Esophagus squamous epithelium (tissue), 5 donors: ENCODE measurements around the gene RAB26. TPM values are rescaled to one million over a fixed set of nuclear protein-coding genes. Genes with fewer than 3 reads are reported as not detected.

Experiments
- DNase-seq: peaks from one replicate; lab custom pipeline; 2025; lab: John Stamatoyannopoulos, UW
- H3K27ac ChIP-seq, 4 donors: fragments of 200-600 bp; sonication (generic); one replicate each; pipeline ENCODE4 v1.5.1; 2016 to 2019; ENCODE audit warnings: mild to moderate bottlenecking in 1 of 4
- H3K27me3 ChIP-seq, 4 donors: fragments of 200-600 bp; sonication (generic); 1 replicate in 3 of 4; 2 replicates in 1 of 4; pipeline versions ENCODE4 v1.5.1 to v1.6.0; 2017 to 2021; ENCODE audit warnings: antibody characterized with exemption in 1 of 4
- H3K36me3 ChIP-seq, 3 donors: fragments of 200-600 bp; sonication (generic); one replicate each; pipeline ENCODE4 v1.5.1; 2016 to 2019
- H3K4me1 ChIP-seq, 3 donors: fragments of 200-600 bp; sonication (generic); one replicate each; pipeline ENCODE4 v1.5.1; 2017 to 2019
- H3K4me3 ChIP-seq, 4 donors: fragments of 200-600 bp; sonication (generic); 1 replicate in 3 of 4; 2 replicates in 1 of 4; pipeline ENCODE4 v1.5.1; 2016 to 2019; ENCODE audit warnings: mild to moderate bottlenecking in 2 of 4, moderate library complexity in 1 of 4
- H3K9me3 ChIP-seq, 3 donors: fragments of 200-600 bp; sonication (generic); one replicate each; pipeline ENCODE4 v1.5.1; 2016 to 2019
- POLR2A ChIP-seq, 4 donors: fragments of 450-650 bp; IDR thresholded peaks; one replicate each; pipeline ENCODE4 v1.6.1; 2017; ENCODE audit warnings: antibody characterized with exemption in 4 of 4, mild to moderate bottlenecking in 4 of 4, moderate library complexity in 3 of 4
- WGBS, 2 donors: methylation state at CpG; one replicate each; pipeline ENCODE4 v1.1.5; 2018; 5-methylcytosine and 5-hydroxymethylcytosine counted together
- intact Hi-C: fragments of 100-400 bp; cut with DNase I; formaldehyde crosslinking; loops from one replicate; pipeline ENCODE4 v1.15.0; 2022
- total RNA-seq, 4 donors: library from RNA; depleted of rRNA; stranded (reverse); fragments of >200 nt; gene quantifications; one replicate each; pipeline ENCODE4 v1.1.0, GENCODE V29; 2016
- TF ChIP-seq, protein P1 (sequence below), 6 experiments: fragments of 450-650 bp in 4 of 6; fragments of 200-600 bp in 2 of 6; sonication (generic) in 2 of 6; IDR thresholded peaks; one replicate each; pipeline ENCODE4 v1.5.1; 2016 to 2019; ENCODE audit warnings: antibody characterized with exemption in 6 of 6, mild to moderate bottlenecking in 4 of 6, moderate library complexity in 4 of 6
- donor health status: DM: yes; HTN: yes; CAD: no.

The RAB26 gene
- total RNA-seq, 4 donors from 2014 or later = 0.26 to 4.2 (median 0.99) TPM

DNA sequence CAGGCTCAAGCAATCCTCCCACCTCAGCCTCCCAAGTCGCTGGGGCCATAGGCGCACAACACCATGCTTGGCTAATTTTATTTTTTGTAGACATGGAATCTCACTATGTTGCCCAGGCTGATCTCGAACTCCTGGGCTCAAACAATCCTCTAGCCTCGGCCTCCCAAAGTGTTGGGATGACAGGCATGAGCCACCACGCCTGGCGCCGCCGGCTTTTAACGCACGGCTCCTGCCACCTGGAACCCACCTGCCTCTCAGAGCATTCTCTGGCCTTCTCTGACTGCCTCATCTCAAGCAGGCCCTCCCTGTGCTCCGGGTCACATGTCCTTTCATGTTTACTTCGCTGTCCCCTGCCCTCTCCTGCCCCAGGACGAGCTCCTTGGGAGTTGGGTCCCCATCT, 37.6 kb downstream of the RAB26 start:
- TF ChIP-seq POLR2A (IDR thresholded peaks at IDR 0.05) = no peak
- TF ChIP-seq, protein P1, sequence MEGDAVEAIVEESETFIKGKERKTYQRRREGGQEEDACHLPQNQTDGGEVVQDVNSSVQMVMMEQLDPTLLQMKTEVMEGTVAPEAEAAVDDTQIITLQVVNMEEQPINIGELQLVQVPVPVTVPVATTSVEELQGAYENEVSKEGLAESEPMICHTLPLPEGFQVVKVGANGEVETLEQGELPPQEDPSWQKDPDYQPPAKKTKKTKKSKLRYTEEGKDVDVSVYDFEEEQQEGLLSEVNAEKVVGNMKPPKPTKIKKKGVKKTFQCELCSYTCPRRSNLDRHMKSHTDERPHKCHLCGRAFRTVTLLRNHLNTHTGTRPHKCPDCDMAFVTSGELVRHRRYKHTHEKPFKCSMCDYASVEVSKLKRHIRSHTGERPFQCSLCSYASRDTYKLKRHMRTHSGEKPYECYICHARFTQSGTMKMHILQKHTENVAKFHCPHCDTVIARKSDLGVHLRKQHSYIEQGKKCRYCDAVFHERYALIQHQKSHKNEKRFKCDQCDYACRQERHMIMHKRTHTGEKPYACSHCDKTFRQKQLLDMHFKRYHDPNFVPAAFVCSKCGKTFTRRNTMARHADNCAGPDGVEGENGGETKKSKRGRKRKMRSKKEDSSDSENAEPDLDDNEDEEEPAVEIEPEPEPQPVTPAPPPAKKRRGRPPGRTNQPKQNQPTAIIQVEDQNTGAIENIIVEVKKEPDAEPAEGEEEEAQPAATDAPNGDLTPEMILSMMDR (IDR thresholded peaks at IDR 0.05) = no peak
- H3K27me3 ChIP-seq = no peaks in the 10 kb centered on the region
- 87 to 90% methylated on average over 11 to 13 of the region's 13 CpGs for WGBS, 2 donors
- H3K36me3 ChIP-seq = no peaks in the 10 kb centered on the region
- no peaks in the 10 kb centered on the region for H3K9me3 ChIP-seq
- H3K4me3 ChIP-seq = no peak overlapping the region
- DNase-seq = no peak
- intact Hi-C loops = no loop called here
- H3K4me1 ChIP-seq = peaks cover 0 to 13% (median 0%) of the 10 kb centered on the region in 3 donors
- no peak overlapping the region for H3K27ac ChIP-seq

DNA sequence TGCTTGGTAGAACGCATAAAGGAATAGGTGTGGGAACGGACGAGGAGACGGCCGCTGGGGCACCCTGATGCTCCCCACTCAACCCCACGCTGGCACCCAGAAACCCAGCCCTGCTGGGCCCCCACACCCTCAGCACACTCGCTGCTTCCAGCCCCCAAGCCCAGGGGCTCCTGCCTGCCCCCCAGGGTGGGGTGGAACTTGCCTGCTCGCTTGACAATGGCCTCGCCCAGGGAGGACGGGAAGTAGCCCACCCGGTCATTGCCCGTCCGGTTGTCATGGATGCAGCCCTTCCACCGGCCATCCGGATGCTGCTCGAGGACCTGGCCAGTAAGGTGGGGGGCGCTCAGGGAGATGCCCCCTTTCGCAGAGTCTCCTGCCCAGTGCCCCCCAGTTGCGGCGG, 38.1 kb downstream of the RAB26 start:
- no peak for TF ChIP-seq POLR2A (IDR thresholded peaks at IDR 0.05)
- Histone ChIP-seq H3K27me3 (no peaks in the 10 kb centered on the region), H3K4me1 (peaks cover 0 to 15% (median 0%) of the 10 kb centered on the region in 3 donors), H3K4me3 (no peak overlapping the region), H3K36me3 (no peaks in the 10 kb centered on the region), H3K9me3 (no peaks in the 10 kb centered on the region), H3K27ac (no peak overlapping the region)
- 76 to 89% methylated on average over 2 to 9 of the region's 20 CpGs for WGBS, 2 donors
- intact Hi-C loops = no loop called here
- no peak for DNase-seq

DNA sequence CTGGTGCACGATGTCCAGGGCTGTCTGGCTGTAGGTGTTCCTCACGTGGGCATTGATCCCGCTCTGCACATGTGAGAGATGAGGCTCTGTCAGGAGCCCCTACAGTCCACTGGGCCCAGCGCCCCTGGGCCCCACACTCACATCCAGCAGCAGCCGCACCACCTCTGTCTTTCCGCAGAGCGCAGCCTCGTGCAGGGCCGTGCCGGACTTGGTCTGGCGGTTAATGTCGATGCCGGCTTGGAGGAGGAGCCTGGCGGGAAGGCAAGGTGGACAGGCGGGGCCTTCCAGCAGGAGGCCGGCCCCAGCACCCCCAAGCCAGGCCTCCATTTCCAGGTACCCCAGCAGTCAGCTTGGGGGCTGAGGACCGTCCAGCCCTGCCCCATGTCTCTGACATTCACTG, 38.8 kb downstream of the RAB26 start:
- no peak overlapping the region for H3K4me3 ChIP-seq
- H3K9me3 ChIP-seq = no peaks in the 10 kb centered on the region
- intact Hi-C loops = no loop called here
- H3K36me3 ChIP-seq = no peaks in the 10 kb centered on the region
- H3K27ac ChIP-seq = no peak overlapping the region
- peaks cover 0 to 3% (median 0%) of the 10 kb centered on the region in 4 donors for H3K27me3 ChIP-seq
- H3K4me1 ChIP-seq = peaks cover 0 to 15% (median 0%) of the 10 kb centered on the region in 3 donors
- DNase-seq = no peak
- WGBS, 2 donors = 84 to 92% methylated on average over 6 of the region's 17 CpGs
- no peak for TF ChIP-seq POLR2A (IDR thresholded peaks at IDR 0.05)
- TF ChIP-seq, protein P1 (IDR thresholded peaks at IDR 0.05) = no peak

DNA sequence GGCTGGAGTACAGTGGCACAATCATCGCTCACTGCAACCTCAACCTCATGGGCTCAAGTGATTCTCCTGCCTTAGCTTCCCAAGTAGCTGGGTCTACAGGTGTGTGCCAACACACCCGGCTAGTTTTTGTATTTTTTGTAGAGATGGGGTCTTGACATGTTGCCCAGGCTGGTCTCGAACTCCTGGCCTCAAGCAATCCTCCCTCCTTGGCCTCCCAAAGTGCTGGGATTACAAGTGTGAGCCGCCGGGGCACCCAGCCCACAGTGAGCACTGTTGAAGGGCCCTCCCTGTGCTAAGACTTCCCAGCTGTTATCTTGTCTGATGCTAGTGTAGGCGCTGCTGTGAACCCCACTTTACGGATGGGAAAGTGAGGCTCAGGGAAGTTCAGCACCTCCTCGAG, 40.0 kb downstream of the RAB26 start:
- H3K27ac ChIP-seq = no peak overlapping the region
- H3K4me3 ChIP-seq = no peak overlapping the region
- no peaks in the 10 kb centered on the region for H3K9me3 ChIP-seq
- H3K27me3 ChIP-seq = peaks cover 0 to 9% (median 0%) of the 10 kb centered on the region in 4 donors
- no peak for TF ChIP-seq POLR2A (IDR thresholded peaks at IDR 0.05)
- TF ChIP-seq, protein P1 (IDR thresholded peaks at IDR 0.05) = no peak
- intact Hi-C loops = no loop called here
- no peak for DNase-seq
- WGBS, 2 donors = 89 to 93% methylated on average over 2 of the region's 8 CpGs
- H3K36me3 ChIP-seq = no peaks in the 10 kb centered on the region
- peaks cover 0 to 15% (median 0%) of the 10 kb centered on the region in 3 donors for H3K4me1 ChIP-seq

DNA sequence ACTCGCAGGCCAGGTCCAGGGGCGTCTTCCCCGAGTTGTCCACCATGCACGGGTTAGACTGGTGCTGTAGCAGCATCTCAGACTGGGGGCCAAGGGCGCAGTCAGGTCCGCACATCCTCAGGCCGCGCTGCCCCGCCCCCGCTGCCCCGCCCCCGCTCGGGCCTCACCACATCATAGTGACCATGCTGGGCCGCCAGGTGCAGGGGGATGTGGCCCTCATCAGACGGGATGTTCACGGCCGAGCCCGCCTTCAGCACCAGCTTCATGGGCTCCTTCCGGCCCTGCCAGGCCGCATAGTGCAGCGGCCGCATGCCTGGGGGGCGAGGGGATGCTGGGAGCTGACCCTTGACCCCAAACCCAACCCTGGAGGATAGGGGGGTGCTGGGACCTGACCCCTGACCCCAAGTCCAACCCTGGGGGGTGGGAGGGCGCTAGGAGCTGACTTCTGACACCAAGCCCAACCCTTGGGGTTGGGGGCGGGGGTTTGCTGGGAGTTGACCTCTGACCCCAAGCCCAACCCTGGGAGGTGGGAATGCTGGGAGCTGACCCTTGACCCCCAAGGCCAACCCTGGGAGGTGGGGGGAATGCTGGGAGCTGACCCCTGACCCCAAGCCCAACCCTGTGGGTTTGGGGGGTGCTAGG, 40.9 kb downstream of the RAB26 start:
- 83 to 86% methylated on average over 3 to 7 of the region's 25 CpGs for WGBS, 2 donors
- Histone ChIP-seq H3K4me3 (no peak overlapping the region), H3K27me3 (peaks cover 0 to 19% (median under 1%) of the 10 kb centered on the region in 4 donors), H3K4me1 (peaks cover 0 to 18% (median 0%) of the 10 kb centered on the region in 3 donors), H3K9me3 (no peaks in the 10 kb centered on the region), H3K36me3 (no peaks in the 10 kb centered on the region), H3K27ac (no peak overlapping the region)
- no peak for TF ChIP-seq POLR2A (IDR thresholded peaks at IDR 0.05)
- TF ChIP-seq, protein P1 (IDR thresholded peaks at IDR 0.05) = no peak
- intact Hi-C loops = no loop called here
- DNase-seq = no peak
